Activated naive CD8-positive, alpha-beta T cell treated with anti-CD3 and anti-CD28 coated beads, Interleukin-2, amount 50 U/mL, for 16 hours (primary cell): Measurements from ENCODE around the gene ACSL3.
"Not testable (repeated sequence)": the region's sequence is repeated elsewhere in the genome, so short reads cannot be mapped to it uniquely, and the experiment has no call there.

ENCODE experiments used
- DNase-seq: peaks from one replicate; pipeline ENCODE4 v3.0.0-alpha.2; 2020; ENCODE audit warnings: low read depth, low spot score

The ACSL3 gene

DNA sequence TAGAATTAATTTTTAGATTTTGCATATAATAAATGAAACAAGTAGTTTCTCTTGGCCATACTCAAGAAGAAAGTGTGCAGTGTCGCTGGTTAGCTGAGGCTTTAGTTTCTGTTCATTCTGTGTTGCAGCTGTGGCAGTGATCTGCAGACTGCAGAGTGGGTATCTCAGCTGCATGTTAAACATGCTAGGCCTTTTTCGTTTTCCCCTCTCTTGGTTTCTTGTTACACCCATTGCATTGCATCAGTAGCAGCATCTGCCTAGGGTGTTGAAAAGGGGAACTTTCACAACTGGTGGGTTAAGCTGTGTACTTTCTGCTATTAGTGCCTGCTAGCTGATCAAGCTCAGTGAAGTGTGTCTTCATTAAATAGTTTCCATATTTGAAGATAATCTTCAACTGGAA is 51.3 kb downstream of the ACSL3 start:
- DNase-seq = no peak

DNA sequence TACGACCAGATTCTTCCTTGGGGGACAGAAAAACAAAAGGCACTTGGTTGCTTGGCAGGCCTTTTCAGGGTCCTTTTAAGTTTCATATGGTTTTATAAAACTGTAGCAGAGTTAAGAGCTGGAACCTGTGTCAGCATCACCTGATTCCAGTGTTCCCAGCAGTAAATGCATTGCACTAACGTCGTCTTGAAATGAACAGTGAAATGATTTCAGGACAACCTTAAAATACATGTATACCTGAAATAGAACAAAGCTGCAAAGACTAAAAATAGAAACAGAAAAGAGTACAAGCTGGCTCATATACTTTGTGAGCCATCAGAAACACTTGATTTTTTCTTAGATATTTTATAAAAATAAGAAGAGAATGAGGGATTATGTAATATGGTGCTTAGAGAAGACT is 51.9 kb downstream of the ACSL3 start:
- DNase-seq = no peak

DNA sequence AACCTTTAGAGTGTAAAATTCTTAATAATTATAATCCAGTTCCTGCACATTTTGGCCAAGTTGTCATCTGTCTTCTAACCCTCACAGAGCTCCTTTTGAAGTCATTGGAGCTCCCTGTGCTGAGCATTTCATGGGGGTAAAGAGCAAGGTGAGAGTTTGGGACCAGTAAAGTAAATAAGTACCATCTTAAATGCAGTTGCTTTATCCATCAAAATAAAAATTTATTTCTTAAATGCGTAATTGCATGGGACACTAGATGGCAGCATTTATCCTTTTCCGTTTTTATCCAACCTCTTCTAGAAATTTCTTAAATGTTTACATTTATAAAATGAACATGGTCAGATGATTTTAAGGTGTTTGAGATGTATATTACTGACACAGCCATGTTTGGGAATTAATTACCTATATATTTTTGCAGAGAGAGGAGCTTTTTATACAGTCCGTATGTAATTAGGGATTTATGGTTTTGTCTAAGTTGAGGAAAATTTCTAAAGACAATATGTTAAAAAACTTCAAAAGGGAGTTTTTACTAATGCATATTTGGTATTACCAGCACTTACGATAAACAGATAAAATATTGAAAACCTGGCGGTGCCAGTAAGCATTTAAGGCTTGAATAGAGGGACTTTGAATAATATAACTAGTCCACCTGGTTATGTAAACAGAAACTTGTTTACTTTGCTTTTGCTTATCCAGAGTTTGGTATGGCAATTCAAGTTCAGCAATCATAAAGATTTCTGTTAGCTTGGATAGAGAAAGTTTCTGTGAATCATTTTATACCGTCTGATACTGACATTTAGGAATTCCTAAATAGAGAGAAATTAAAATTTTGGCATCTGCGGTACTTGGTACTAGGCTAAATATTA is 54.5 kb downstream of the ACSL3 start:
- DNase-seq = no peak

- DNase-seq = no peak
Observed at GRCh38 chr2:222916229-222917197, 55.7 kb downstream of the ACSL3 start.

- DNase-seq = not testable (repeated sequence)
Observed at GRCh38 chr2:222917212-222917611, 56.4 kb downstream of the ACSL3 start.

DNA sequence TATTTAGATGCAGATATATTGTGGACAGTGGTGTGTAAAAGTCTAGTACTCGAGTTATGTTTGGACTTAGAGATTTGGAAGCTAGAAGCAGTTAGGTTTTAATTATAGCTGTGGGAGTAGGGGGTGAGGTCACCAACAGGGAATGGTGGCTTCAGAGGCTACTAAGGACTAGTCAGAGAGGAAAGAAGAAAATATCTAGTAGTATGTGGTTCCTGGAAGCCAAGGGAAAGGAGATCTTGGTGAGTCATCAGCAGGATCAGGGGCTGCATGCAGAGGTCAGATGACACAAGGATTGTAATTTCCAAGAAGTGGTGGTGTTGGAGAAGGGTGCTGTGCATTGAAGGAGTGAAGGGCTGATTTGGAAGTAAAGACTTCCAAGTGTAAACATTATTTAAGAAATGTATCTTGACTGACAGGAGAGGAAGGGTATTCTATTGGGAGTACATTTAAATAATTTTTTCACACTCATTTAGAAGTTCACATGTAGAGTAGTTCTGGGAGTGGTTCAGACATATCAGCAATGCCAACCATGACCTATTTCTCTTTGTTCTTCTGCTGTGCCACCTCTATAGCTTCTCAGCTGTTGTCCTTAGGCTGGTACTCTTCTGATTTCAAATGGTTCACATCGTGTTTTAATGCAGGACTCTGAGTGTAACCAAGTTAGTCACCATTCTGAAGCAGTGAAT is 59.1 kb downstream of the ACSL3 start:
- DNase-seq = no peak

DNA sequence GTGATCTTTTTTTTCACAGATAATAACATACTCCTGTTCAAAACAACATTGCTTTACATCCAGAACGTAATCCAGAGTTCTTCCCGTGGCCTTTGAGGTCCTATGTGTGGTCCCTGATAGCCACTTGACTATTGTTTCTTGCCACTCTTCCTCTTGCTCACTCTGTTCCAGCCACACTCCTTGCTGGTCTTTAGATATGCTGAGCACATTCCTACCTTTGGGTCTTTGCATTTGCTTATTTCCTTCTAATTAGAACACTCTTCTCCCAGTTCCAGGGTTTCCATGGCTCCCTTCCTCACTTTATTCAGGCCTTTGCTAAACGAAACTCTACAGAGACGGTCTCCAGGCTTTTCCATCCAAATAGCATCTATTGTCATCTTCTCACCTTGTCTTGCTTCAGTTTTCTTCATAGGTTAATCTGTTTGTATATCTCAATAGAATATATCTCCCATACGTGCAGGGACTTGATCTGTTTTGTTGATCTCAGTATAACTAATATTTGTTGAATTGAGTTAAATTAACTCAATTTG is 59.9 kb downstream of the ACSL3 start:
- DNase-seq = no peak

GRCh38 chr2:222922019-222922800 is 61.4 kb downstream of the ACSL3 start:
- no peak for DNase-seq

- no peak for DNase-seq
Observed at GRCh38 chr2:222926915-222927314, 66.1 kb downstream of the ACSL3 start.

GRCh38 chr2:222927600-222927999 is 66.8 kb downstream of the ACSL3 start:
- no peak for DNase-seq

GRCh38 chr2:222928335-222928734 is 67.5 kb downstream of the ACSL3 start:
- DNase-seq = no peak

GRCh38 chr2:222930862-222931261 is 70.0 kb downstream of the ACSL3 start:
- DNase-seq = no peak

- DNase-seq = no peak
Observed at GRCh38 chr2:222931659-222932058, 70.8 kb downstream of the ACSL3 start.

DNA sequence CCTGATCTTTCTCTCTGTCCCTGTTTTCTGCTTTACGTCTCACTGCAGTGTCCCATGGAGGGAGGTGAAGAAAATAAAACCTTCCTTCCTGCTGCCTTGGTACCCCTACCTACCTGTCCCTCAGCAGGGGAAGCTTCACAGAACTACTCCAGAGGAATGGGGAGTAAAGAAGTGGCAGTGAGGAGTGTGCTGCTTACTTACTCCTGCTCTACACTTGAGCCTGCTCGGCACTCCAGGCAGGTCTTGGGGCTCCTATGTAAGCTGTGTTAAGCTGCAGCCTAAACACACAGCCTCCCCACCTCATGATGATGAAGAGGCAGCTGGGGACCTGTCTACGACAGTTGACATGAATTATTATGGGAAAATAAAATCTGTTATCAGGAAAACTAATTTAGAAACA is 72.6 kb downstream of the ACSL3 start:
- no peak for DNase-seq

DNA sequence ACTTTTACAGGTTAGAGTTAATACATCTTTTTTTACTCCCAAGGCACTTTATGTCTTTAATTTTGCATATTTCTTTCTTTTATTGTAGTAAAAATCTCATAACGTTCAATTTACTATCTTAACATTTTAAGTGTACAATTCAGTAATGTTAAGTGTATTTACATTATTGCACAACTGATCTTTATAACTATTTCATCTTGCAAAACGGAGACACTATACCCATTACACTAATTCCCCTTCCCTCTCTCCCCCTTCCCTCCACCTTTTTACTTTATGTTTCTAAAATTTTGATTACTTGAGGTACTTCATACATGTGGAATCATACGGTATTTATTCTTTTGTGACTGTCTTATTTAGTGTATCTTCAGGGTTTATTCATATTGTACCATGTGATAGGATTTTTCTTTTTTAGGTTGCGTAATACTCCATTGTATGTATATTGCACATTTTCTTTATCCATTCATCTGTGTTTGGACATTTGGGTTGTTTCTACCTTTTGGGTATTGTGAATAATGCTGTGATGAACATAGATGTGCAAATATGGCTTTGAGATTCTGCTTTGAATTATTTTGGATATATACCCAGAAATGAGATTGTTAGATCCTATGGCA is 75.0 kb downstream of the ACSL3 start:
- no peak for DNase-seq

GRCh38 chr2:222936705-222937104 is 75.9 kb downstream of the ACSL3 start:
- DNase-seq = no peak

DNA sequence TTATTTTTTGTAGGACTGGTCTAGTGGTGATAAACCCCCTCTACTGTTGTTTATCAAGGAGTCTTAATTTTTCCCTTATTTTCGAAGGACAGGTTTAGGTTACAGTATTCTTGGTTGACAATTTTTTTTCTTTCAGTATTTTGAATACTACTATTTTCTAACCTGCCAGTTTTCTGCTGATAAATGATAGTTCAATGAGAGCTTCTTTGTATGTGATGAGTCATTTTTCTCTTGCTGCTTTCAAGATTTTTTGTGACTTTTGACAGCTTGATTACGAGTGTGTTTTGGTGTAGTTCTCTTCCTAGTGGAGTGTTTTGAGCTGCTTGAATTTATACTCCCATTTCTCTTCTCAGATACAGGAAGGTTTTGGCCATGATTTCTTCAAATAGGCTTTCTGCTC is 77.5 kb downstream of the ACSL3 start:
- no peak for DNase-seq

DNA sequence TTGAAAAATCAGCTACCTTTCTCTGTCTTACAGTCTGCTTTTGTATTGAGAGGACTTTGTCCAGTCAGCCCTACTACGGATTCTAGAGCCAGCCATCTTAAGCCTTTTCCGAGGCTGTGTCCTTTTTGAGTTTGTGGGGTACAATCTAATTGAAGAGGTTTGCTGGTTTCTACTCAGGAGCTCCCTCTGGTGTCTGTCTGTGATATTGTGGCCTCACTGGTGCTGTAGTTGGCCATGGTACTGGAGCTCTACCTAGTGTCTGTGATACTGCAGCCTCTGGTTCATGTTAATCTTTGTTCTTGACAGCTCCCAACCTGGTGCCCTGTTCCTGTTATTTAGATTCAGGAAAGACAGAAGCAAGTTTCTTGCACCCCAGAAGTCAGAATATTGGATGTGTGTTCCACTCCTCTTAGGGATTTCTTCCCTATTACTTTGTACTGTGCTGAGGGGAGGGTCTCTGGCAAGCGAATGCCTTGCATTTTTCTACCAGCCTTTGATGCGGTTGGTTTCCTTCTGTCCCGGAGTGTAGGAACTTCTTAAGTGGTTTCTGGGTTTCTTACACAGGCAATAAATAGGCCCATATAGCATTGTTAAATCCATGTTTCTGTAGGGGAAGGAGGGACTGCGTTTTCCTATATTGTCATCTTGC is 78.5 kb downstream of the ACSL3 start:
- DNase-seq = peak; percentile 23

DNA sequence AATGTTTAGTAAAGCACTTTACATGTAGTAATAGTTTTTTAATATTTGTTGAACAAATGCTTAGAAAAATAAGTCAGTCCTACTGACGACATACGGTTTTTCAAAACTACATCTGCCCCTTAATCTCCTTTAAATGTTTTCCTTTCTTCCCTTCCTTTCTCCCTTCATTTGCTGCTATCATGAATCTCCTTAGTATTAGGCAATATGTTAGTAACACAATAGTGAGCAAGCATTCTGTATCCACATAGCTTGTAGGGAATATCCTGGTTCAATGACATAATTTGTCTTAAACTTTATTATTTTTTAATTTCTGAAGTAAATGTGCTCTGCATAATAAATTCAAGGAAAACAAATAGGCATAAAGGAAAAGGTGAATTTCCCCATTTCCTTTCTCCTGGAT is 79.1 kb downstream of the ACSL3 start:
- DNase-seq = no peak

DNA sequence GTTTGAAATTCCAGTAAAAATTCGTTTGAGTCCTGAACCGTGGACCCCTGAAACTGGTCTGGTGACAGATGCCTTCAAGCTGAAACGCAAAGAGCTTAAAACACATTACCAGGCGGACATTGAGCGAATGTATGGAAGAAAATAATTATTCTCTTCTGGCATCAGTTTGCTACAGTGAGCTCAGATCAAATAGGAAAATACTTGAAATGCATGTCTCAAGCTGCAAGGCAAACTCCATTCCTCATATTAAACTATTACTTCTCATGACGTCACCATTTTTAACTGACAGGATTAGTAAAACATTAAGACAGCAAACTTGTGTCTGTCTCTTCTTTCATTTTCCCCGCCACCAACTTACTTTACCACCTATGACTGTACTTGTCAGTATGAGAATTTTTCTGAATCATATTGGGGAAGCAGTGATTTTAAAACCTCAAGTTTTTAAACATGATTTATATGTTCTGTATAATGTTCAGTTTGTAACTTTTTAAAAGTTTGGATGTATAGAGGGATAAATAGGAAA is 80.7 kb downstream of the ACSL3 start:
- DNase-seq = no peak
